Measurements from ENCODE around the gene LRFN2. TPM values are rescaled to one million over a fixed set of nuclear protein-coding genes. Genes with fewer than 3 reads are reported as not detected.

The LRFN2 gene
- polyA plus RNA-seq, 3 donors = not detected

- DNase-seq = no peak
- intact Hi-C loops (cut with micrococcal nuclease) = no loop called here
- Histone ChIP-seq H4K20me1 (ENCODE audit: insufficient read depth, low read length) (no peaks in the 10 kb centered on the region), H3K36me3 (replicated peaks in 1 of 2; ENCODE audit: control insufficient read depth in 1 of 2, insufficient read depth in 2 of 2, low read length in 2 of 2) (no peaks in the 10 kb centered on the region), H2AFZ (ENCODE audit: insufficient read depth, low read depth, low read length, poor library complexity, severe bottlenecking) (no peak overlapping the region), H3K9me3 (replicated peaks in 1 of 2; ENCODE audit: control insufficient read depth in 1 of 2, insufficient read depth in 1 of 2, low read length in 2 of 2) (no peaks in the 10 kb centered on the region), H3K27me3 (ENCODE audit: control insufficient read depth in 2 of 2, insufficient read depth in 2 of 2, low read length in 2 of 2) (no peaks in the 10 kb centered on the region), H3K79me2 (ENCODE audit: insufficient read depth, low read length) (no peaks in the 10 kb centered on the region), H3K4me1 (ENCODE audit: control insufficient read depth in 1 of 2, insufficient read depth in 2 of 2, low read length in 2 of 2) (no peaks in the 10 kb centered on the region), H3K4me3 (replicated peaks in 1 of 3; ENCODE audit: low read depth in 2 of 3, low read length in 3 of 3) (no peak overlapping the region), H3K27ac (ENCODE audit: low read depth in 1 of 2, low read length in 2 of 2) (no peak overlapping the region), H3K4me2 (replicated peaks; ENCODE audit: extremely low read depth, low read length, poor library complexity, severe bottlenecking) (no peak overlapping the region), H3K9ac (ENCODE audit: insufficient read depth, low read length, poor library complexity, severe bottlenecking) (no peak overlapping the region)
- no peak overlapping the region for H3K4me3 Mint-ChIP-seq
- H3K27me3 Mint-ChIP-seq (ENCODE audit: low read depth in 3 of 3) = peaks cover 0 to 11% (median 3%) of the 10 kb centered on the region in 3 donors
- H3K27ac Mint-ChIP-seq = no peak overlapping the region
- no peak for TF ChIP-seq CTCF (IDR thresholded peaks at IDR 0.05)
- H3K36me3 Mint-ChIP-seq = no peaks in the 10 kb centered on the region
- 100% methylated on average over 1 of the region's 4 CpGs for WGBS (ENCODE audit: insufficient coverage)
- no peaks in the 10 kb centered on the region for H3K9me3 Mint-ChIP-seq
- no peaks in the 10 kb centered on the region for H3K4me1 Mint-ChIP-seq
These were observed 178.2 kb downstream of the LRFN2 start for GRCh38 chr6:40408786-40409542.

GRCh38 chr6:40407239-40407638 lies 179.9 kb downstream of the LRFN2 start:
- Histone ChIP-seq H3K4me3 (replicated peaks in 1 of 3; ENCODE audit: low read depth in 2 of 3, low read length in 3 of 3) (no peak overlapping the region), H3K27ac (ENCODE audit: low read depth in 1 of 2, low read length in 2 of 2) (no peak overlapping the region), H4K20me1 (ENCODE audit: insufficient read depth, low read length) (no peaks in the 10 kb centered on the region), H2AFZ (ENCODE audit: insufficient read depth, low read depth, low read length, poor library complexity, severe bottlenecking) (no peak overlapping the region), H3K36me3 (replicated peaks in 1 of 2; ENCODE audit: control insufficient read depth in 1 of 2, insufficient read depth in 2 of 2, low read length in 2 of 2) (no peaks in the 10 kb centered on the region), H3K9me3 (replicated peaks in 1 of 2; ENCODE audit: control insufficient read depth in 1 of 2, insufficient read depth in 1 of 2, low read length in 2 of 2) (no peaks in the 10 kb centered on the region), H3K4me2 (replicated peaks; ENCODE audit: extremely low read depth, low read length, poor library complexity, severe bottlenecking) (no peak overlapping the region), H3K27me3 (ENCODE audit: control insufficient read depth in 2 of 2, insufficient read depth in 2 of 2, low read length in 2 of 2) (no peaks in the 10 kb centered on the region), H3K79me2 (ENCODE audit: insufficient read depth, low read length) (no peaks in the 10 kb centered on the region), H3K9ac (ENCODE audit: insufficient read depth, low read length, poor library complexity, severe bottlenecking) (no peak overlapping the region), H3K4me1 (ENCODE audit: control insufficient read depth in 1 of 2, insufficient read depth in 2 of 2, low read length in 2 of 2) (no peaks in the 10 kb centered on the region)
- Mint-ChIP-seq H3K4me3 (no peak overlapping the region), H3K27ac (no peak overlapping the region), H3K36me3 (no peaks in the 10 kb centered on the region), H3K4me1 (no peaks in the 10 kb centered on the region), H3K27me3 (ENCODE audit: low read depth in 3 of 3) (peaks cover 2 to 10% (median 3%) of the 10 kb centered on the region in 3 donors), H3K9me3 (peaks cover 0 to 4% (median 0%) of the 10 kb centered on the region in 7 donors)
- intact Hi-C loops (cut with micrococcal nuclease) = no loop called here
- no CpG with 5 or more reads among the region's 2 CpGs for WGBS (ENCODE audit: insufficient coverage)
- DNase-seq = no peak
- TF ChIP-seq CTCF (IDR thresholded peaks at IDR 0.05) = no peak

All from CD14-positive monocyte (primary cell).